SU-DHL-6 (cell line): ENCODE results near the gene TIMM10.
"Not testable (repeated sequence)": the region's sequence is repeated elsewhere in the genome, so short reads cannot be mapped to it uniquely, and the experiment has no call there.

Experiments
- H2AFZ ChIP-seq: fragments of 200-600 bp; sonication (generic); 2 replicates; pipeline ENCODE4 v1.6.1; 2014; ENCODE audit warnings: low read depth, mild to moderate bottlenecking, moderate library complexity, mixed read lengths, antibody characterized with exemption, low read length; ENCODE audit not compliant: severe bottlenecking
- H3F3A ChIP-seq: fragments of 200-600 bp; shearing (Covaris generic); 2 replicates; pipeline ENCODE4 v1.6.0; 2016; ENCODE audit warnings: antibody characterized with exemption, mild to moderate bottlenecking; ENCODE audit not compliant: insufficient read depth
- H3K27ac ChIP-seq: fragments of 200-600 bp; sonication (generic); 2 replicates; pipeline ENCODE4 v1.5.1; 2016; ENCODE audit warnings: low read depth, mild to moderate bottlenecking, low read length, moderate library complexity, mixed read lengths
- H3K27me3 ChIP-seq: fragments of 200-600 bp; sonication (generic), shearing (Covaris generic); 2 replicates; pipeline ENCODE4 v1.6.0; 2014; ENCODE audit warnings: mild to moderate bottlenecking, low read length
- H3K36me3 ChIP-seq: fragments of 200-600 bp; sonication (generic); 2 replicates; pipeline ENCODE4 v1.6.1; 2014; ENCODE audit warnings: mild to moderate bottlenecking, low read length, mixed read lengths
- H3K4me2 ChIP-seq: fragments of 300-600, 200-600 bp; shearing (Covaris generic), sonication (generic); 2 replicates; pipeline ENCODE4 v1.6.0; 2014; ENCODE audit warnings: low read length, low read depth, mild to moderate bottlenecking; ENCODE audit not compliant: poor library complexity, severe bottlenecking
- H3K4me3 ChIP-seq: fragments of 200-600 bp; sonication (generic); 2 replicates; pipeline ENCODE4 v1.5.1; 2014; ENCODE audit warnings: antibody characterized with exemption, low read length, mild to moderate bottlenecking, mixed read lengths; ENCODE audit not compliant: insufficient read depth, poor library complexity, severe bottlenecking
- H3K79me2 ChIP-seq: fragments of 200-600 bp; sonication (generic); 2 replicates; pipeline ENCODE4 v1.6.1; 2014; ENCODE audit warnings: mild to moderate bottlenecking, low read length, moderate library complexity; ENCODE audit not compliant: insufficient read depth
- H3K9ac ChIP-seq: fragments of 200-600 bp; sonication (generic); 2 replicates; pipeline ENCODE4 v1.7.0; 2014; ENCODE audit warnings: mild to moderate bottlenecking, low read length
- H3K9me2 ChIP-seq: fragments of 200-600 bp; sonication (generic); replicated peaks from 2 replicates; pipeline ENCODE4 v1.6.1; 2014; ENCODE audit warnings: low read length; ENCODE audit not compliant: insufficient read depth
- H3K9me3 ChIP-seq: fragments of 200-600 bp; sonication (generic); 2 replicates; pipeline ENCODE4 v1.6.1; 2014; ENCODE audit warnings: low read length, mixed read lengths; ENCODE audit not compliant: insufficient read depth
- H4K20me1 ChIP-seq: fragments of 200-600 bp; sonication (generic); 2 replicates; pipeline ENCODE4 v1.6.1; 2014; ENCODE audit warnings: low read depth, mild to moderate bottlenecking, antibody characterized with exemption, low read length, moderate library complexity, mixed read lengths
- EZH2phosphoT487 ChIP-seq: fragments of 200-600 bp; sonication (generic), shearing (Covaris generic); conservative IDR thresholded peaks from 2 replicates; pipeline ENCODE4 v1.6.1; 2018; ENCODE audit warnings: mild to moderate bottlenecking, antibody characterized with exemption, low read length, moderate library complexity, mixed read lengths
- TF ChIP-seq, protein P1 (sequence below): fragments of 200-600 bp; sonication (generic); IDR thresholded peaks from one replicate; pipeline ENCODE4 v1.5.1; 2017; ENCODE audit warnings: antibody characterized with exemption, mild to moderate bottlenecking, low read length, moderate library complexity; ENCODE audit not compliant: insufficient read depth, poor library complexity, severe bottlenecking

Gene TIMM10

DNA sequence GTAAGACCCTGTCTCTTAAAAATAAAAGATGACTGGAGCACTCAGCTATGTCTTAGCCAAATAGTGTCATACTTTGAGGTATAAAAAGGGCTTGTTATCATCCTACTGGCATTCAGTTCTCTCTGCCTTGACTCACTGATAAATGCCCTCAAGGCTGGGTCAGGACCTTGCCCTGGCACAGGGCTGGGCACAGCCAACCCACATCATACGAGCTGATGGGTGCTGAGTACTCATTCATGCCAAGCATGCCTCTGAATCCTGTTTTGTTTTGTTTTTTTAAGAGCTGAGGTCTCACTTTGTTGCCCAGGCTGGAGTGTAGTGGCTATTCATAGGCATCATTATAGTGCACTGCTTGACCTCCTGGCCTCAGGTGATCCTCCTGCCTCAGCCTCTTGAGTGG lies 8.8 kb upstream of the TIMM10 start:
- Histone ChIP-seq H4K20me1 (no peaks in the 10 kb centered on the region), H3K4me3 (no peak overlapping the region), H3F3A (no peaks in the 10 kb centered on the region), H3K79me2 (no peaks in the 10 kb centered on the region), H3K27me3 (no peaks in the 10 kb centered on the region), H3K9me2 (no peaks in the 10 kb centered on the region), H2AFZ (no peak overlapping the region), H3K36me3 (no peaks in the 10 kb centered on the region), H3K9ac (no peak overlapping the region), H3K4me2 (no peak overlapping the region), H3K9me3 (no peaks in the 10 kb centered on the region), H3K27ac (no peak overlapping the region)
- no peak for TF ChIP-seq EZH2phosphoT487
- TF ChIP-seq, protein P1, sequence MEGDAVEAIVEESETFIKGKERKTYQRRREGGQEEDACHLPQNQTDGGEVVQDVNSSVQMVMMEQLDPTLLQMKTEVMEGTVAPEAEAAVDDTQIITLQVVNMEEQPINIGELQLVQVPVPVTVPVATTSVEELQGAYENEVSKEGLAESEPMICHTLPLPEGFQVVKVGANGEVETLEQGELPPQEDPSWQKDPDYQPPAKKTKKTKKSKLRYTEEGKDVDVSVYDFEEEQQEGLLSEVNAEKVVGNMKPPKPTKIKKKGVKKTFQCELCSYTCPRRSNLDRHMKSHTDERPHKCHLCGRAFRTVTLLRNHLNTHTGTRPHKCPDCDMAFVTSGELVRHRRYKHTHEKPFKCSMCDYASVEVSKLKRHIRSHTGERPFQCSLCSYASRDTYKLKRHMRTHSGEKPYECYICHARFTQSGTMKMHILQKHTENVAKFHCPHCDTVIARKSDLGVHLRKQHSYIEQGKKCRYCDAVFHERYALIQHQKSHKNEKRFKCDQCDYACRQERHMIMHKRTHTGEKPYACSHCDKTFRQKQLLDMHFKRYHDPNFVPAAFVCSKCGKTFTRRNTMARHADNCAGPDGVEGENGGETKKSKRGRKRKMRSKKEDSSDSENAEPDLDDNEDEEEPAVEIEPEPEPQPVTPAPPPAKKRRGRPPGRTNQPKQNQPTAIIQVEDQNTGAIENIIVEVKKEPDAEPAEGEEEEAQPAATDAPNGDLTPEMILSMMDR: no peak

GRCh38 chr11:57536947-57537619 lies 6.5 kb upstream of the TIMM10 start, which contains the start of gene SMTNL1:
Gene SMTNL1 (plus strand): TSS chr11:57537595. CDS start chr11:57542643, 5,048 bp downstream.
- H4K20me1 ChIP-seq: no peaks in the 10 kb centered on the region
- no peaks in the 10 kb centered on the region for H3K27me3 ChIP-seq
- no peaks in the 10 kb centered on the region for H3K9me3 ChIP-seq
- H3F3A ChIP-seq: no peaks in the 10 kb centered on the region
- no peak within 1 kb of the TSS for H3K4me2 ChIP-seq
- no peaks in the 10 kb centered on the region for H3K79me2 ChIP-seq
- TF ChIP-seq, protein P1: no peak
- no peak for TF ChIP-seq EZH2phosphoT487
- H3K36me3 ChIP-seq: no peaks in the 10 kb centered on the region
- no peak within 1 kb of the TSS for H3K9ac ChIP-seq
- H3K4me3 ChIP-seq: no peak within 1 kb of the TSS
- H3K27ac ChIP-seq: no peak within 1 kb of the TSS
- no peak within 1 kb of the TSS for H2AFZ ChIP-seq
- no peaks in the 10 kb centered on the region for H3K9me2 ChIP-seq

GRCh38 chr11:57534449-57534848 lies 3.9 kb upstream of the TIMM10 start:
- not testable (repeated sequence) for H3K4me2 ChIP-seq, H3K9me2 ChIP-seq, H3K9ac ChIP-seq, H4K20me1 ChIP-seq, H3K27me3 ChIP-seq, H3K4me3 ChIP-seq, H3K27ac ChIP-seq, H2AFZ ChIP-seq, H3K36me3 ChIP-seq, H3K9me3 ChIP-seq, H3F3A ChIP-seq
- peaks cover 11% of the 10 kb centered on the region for H3K79me2 ChIP-seq

DNA sequence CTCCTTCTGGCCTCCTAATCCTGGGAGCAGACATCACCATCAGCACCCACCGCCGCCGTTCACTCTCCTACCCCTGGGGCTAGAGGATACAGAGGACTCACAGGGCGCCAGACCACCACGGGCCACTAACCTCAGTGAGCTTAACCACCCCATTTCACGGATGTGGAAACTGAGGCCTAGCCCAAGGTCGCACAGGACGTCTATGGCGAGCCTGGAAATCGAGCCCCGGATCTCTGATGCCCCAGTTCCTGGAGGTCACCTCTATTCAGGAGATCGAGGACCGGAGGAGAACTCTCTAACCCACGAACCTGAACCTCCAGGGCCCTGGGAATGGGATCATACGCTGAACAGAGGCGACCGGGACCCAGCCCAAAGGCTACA lies 349 bp downstream of the TIMM10 start:
- Histone ChIP-seq H3K9me2 (no peaks in the 10 kb centered on the region), H3K27ac (peak overlapping the region; percentile 62), H3K27me3 (no peaks in the 10 kb centered on the region), H3K79me2 (peaks cover 25% of the 10 kb centered on the region), H3K4me3 (peak overlapping the region; percentile 97), H3K9me3 (no peaks in the 10 kb centered on the region), H3K9ac (peak overlapping the region; percentile 99), H3K36me3 (no peaks in the 10 kb centered on the region), H2AFZ (peak overlapping the region; percentile 47), H4K20me1 (no peaks in the 10 kb centered on the region; the same call in 1 of the 2 replicates), H3K4me2 (peak overlapping the region; percentile 82), H3F3A (peaks cover 7% of the 10 kb centered on the region; the same call in 1 of the 2 replicates)
- no peak for TF ChIP-seq EZH2phosphoT487
- TF ChIP-seq, protein P1: no peak
